DMS53 (cell line): ENCODE data around the gene CMTM2.
"Not testable (repeated sequence)": the region's sequence is repeated elsewhere in the genome, so short reads cannot be mapped to it uniquely, and the experiment has no call there.

Source experiments
- DNase-seq: peaks from one replicate; lab custom pipeline; 2025; lab: John Stamatoyannopoulos, UW

The CMTM2 gene

DNA sequence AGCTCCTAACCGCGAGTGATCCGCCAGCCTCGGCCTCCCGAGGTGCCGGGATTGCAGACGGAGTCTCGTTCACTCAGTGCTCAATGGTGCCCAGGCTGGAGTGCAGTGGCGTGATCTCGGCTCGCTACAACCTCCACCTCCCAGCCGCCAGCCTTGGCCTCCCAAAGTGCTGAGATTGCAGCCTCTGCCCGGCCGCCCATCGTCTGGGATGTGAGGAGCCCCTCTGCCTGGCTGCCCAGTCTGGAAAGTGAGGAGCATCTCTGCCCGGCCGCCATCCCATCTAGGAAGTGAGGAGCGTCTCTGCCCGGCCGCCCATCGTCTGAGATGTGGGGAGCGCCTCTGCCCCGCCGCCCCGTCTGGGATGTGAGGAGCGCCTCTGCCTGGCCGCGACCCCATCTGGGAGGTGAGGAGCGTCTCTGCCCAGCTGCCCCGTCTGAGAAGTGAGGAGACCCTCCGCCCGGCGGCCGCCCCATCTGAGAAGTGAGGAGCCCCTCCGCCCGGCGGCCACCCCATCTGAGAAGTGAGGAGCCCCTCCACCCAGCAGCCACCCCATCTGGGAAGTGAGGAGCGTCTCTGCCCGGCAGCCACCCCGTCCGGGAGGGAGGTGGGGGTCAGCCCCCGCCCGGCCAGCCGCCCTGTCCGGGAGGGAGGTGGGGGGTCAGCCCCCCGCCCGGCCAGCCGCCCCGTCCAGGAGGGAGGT, 51.4 kb downstream of the CMTM2 start:
- DNase-seq = not testable (repeated sequence)

DNA sequence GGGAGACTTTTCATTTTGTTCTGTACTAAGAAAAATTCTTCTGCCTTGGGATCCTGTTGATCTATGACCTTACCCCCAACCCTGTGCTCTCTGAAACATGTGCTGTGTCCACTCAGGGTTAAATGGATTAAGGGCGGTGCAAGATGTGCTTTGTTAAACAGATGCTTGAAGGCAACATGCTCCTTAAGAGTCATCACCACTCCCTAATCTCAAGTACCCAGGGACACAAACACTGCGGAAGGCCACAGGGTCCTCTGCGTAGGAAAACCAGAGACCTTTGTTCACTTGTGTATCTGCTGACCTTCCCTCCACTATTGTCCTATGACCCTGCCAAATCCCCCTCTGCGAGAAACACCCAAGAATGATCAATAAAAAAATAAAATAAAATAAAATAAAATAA, 52.3 kb downstream of the CMTM2 start:
- not testable (repeated sequence) for DNase-seq

DNA sequence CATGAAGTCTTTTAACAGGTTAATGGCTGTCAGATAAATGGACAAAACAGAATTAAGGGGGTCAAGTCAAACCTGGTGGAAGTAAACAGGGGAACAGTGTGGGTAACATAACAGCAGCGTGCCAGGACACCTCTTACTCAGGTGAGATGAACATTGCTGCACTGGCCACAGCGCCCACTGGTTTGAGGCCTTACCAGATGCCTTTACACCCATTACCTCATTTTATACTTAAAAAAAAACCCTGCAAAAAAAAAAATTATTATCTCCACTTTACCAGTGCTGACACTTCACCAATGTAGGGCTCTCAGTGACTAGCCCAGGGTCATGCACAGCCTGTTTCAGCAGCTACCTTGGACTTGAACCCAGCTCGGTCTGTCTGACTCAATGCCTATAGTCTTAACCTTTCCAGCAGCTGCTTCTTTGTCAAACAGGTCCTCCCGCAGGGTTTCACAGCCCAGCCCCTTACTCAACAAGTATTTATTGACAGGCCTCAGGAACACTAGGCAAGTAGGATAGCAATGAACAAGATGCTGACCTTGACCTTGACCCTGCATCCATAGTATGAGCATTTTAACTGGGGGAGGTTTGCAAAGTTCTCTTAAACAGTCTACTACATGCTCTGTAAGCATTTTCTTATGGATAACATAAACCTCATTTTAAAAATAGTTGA, 55.4 kb downstream of the CMTM2 start:
- no peak for DNase-seq

DNA sequence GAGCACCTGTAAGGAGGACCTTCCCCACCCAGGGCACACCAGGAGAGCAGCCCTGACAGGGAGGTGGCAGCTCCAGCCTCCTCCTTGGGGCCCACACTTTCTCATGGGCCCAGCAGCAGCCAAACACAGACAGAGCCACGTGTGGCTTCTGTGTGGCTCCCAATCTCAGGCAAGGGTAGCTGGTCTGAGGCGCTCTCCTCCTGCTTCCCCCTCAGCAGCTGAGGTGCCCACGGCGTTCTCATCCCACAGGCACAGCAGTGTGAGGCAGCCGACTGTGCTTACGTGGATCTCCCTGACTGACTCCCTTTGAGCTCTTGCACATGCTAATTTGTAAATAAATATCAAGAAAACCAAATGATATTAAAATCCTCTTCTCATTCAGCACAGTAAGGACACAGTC, 56.1 kb downstream of the CMTM2 start:
- DNase-seq = no peak

DNA sequence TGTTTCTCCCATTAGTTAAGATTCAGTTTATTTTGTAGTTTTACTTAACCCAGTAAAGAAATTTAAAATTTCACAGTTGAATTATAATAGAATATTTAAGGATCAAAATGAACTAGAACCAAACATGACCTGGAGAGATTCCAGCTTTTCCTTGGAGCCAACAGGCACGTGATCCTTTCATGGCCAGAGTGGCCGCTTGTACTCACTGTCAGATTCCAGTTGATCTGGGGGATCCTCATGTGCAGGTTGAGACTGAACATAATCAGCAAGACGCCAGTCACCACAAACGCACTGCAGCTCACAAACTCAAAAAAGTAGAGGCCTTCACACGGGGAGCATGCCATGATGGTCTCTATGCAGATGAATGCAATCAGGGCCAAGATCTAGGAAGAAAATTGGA, 56.9 kb downstream of the CMTM2 start:
- no peak for DNase-seq

DNA sequence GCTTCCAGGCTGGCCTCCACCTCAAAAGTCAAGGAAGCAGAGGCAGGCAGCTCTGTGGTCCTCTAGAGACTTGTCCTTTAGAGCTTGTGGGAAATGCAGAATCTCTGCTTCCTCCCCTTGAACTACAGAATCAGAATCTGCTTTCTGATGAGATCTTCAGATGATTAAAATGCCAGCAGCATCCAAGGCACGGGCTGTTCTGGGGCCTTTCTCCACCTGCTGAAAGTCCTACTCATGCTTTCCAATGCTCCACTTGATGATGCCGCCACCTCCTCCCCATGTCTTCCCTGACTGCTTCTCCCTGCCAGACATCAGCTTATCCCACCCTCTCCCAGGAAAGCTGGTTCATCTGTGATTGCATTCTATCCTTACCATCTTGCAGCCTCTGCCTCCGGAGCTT, 58.5 kb downstream of the CMTM2 start:
- no peak for DNase-seq
